ENCODE measurements around the gene PCDHA9. TPM values are rescaled to one million over a fixed set of nuclear protein-coding genes. Genes with fewer than 3 reads are reported as not detected.
A peak's percentile ranks its signal among the peaks of the same experiment; 100 is the strongest.

The PCDHA9 gene
- total RNA-seq, 1 donor from 2014 or later = 0.95 TPM

DNA sequence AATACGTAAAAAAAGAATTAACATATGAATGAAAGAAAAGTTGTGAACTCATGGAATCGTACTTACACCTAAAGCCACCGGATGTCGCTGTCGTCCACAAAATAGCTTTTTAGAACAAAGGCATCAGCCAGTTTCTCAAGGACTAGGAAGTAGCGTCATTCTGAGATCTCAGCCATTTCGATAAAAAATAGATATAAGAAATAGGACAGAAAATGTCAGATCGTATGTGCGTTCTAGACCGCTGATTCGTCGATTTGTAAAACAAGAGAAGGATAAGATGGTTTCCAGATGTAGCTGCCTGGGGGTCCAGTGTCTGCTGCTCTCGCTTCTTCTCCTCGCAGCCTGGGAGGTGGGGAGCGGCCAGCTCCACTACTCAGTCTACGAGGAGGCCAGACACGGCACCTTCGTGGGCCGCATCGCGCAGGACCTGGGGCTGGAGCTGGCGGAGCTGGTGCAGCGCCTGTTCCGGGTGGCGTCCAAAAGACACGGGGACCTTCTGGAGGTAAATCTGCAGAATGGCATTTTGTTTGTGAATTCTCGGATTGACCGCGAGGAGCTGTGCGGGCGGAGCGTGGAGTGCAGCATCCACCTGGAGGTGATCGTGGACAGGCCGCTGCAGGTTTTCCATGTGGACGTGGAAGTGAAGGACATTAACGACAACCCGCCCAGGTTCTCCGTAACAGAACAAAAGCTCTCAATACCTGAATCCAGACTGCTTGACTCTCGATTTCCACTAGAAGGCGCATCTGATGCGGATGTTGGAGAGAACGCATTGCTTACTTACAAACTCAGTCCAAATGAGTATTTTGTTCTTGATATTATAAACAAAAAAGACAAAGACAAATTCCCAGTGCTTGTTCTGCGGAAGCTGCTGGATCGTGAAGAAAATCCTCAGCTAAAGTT lies 7.8 kb downstream of the PCDHA9 start, which contains the start of gene PCDHA10:
TSS of gene PCDHA10 (plus strand) at position 126 of the 903 bp plus-strand sequence. CDS start at position 278, 152 bp downstream.
- Mint-ChIP-seq H3K27ac (ENCODE audit: unreplicated experiment) (peak within 1 kb of the TSS; percentile 79), H3K36me3 (ENCODE audit: low read depth, unreplicated experiment) (peaks cover 17% of the 10 kb centered on the region), H3K27me3 (ENCODE audit: low read depth, unreplicated experiment) (no peaks in the 10 kb centered on the region), H3K4me1 (ENCODE audit: low read depth, unreplicated experiment) (peaks cover 3% of the 10 kb centered on the region), H3K4me3 (ENCODE audit: unreplicated experiment) (peak within 1 kb of the TSS; percentile 88), H3K9me3 (ENCODE audit: unreplicated experiment) (peaks cover 6% of the 10 kb centered on the region)
- H3K9ac ChIP-seq (ENCODE audit: low read length) = no peak within 1 kb of the TSS
- TF ChIP-seq, protein P1, sequence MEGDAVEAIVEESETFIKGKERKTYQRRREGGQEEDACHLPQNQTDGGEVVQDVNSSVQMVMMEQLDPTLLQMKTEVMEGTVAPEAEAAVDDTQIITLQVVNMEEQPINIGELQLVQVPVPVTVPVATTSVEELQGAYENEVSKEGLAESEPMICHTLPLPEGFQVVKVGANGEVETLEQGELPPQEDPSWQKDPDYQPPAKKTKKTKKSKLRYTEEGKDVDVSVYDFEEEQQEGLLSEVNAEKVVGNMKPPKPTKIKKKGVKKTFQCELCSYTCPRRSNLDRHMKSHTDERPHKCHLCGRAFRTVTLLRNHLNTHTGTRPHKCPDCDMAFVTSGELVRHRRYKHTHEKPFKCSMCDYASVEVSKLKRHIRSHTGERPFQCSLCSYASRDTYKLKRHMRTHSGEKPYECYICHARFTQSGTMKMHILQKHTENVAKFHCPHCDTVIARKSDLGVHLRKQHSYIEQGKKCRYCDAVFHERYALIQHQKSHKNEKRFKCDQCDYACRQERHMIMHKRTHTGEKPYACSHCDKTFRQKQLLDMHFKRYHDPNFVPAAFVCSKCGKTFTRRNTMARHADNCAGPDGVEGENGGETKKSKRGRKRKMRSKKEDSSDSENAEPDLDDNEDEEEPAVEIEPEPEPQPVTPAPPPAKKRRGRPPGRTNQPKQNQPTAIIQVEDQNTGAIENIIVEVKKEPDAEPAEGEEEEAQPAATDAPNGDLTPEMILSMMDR (IDR thresholded peaks at IDR 0.05; ENCODE audit: insufficient read depth, low read depth, low read length) = no peak
- no peak for TF ChIP-seq EZH2 (IDR thresholded peaks at IDR 0.05; ENCODE audit: insufficient read depth, low read length)
- H3K4me3 ChIP-seq (ENCODE audit: insufficient read depth, low read depth, low read length) = no peak within 1 kb of the TSS
- no peaks in the 10 kb centered on the region for H3K36me3 ChIP-seq (ENCODE audit: insufficient read depth, low read length)
- no peaks in the 10 kb centered on the region for H3K79me2 ChIP-seq (ENCODE audit: insufficient read depth, low read length)
- no peaks in the 10 kb centered on the region for H3K4me1 ChIP-seq (ENCODE audit: insufficient read depth, low read length)
- FAIRE-seq (no peak), DNase-seq (ENCODE audit: low read depth) (no peak)
- no peak within 1 kb of the TSS for H3K4me2 ChIP-seq (ENCODE audit: low read length)
- no peaks in the 10 kb centered on the region for H4K20me1 ChIP-seq (ENCODE audit: insufficient read depth, low read length)
- peaks cover 19% of the 10 kb centered on the region for H3K9me3 ChIP-seq (ENCODE audit: insufficient read depth, low read depth, low read length)
- H3K27me3 ChIP-seq (ENCODE audit: insufficient read depth, low read length) = no peaks in the 10 kb centered on the region
- H3K27ac ChIP-seq (ENCODE audit: low read depth, low read length) = no peak within 1 kb of the TSS
- H2AFZ ChIP-seq (ENCODE audit: low read depth, low read length) = no peak within 1 kb of the TSS

DNA sequence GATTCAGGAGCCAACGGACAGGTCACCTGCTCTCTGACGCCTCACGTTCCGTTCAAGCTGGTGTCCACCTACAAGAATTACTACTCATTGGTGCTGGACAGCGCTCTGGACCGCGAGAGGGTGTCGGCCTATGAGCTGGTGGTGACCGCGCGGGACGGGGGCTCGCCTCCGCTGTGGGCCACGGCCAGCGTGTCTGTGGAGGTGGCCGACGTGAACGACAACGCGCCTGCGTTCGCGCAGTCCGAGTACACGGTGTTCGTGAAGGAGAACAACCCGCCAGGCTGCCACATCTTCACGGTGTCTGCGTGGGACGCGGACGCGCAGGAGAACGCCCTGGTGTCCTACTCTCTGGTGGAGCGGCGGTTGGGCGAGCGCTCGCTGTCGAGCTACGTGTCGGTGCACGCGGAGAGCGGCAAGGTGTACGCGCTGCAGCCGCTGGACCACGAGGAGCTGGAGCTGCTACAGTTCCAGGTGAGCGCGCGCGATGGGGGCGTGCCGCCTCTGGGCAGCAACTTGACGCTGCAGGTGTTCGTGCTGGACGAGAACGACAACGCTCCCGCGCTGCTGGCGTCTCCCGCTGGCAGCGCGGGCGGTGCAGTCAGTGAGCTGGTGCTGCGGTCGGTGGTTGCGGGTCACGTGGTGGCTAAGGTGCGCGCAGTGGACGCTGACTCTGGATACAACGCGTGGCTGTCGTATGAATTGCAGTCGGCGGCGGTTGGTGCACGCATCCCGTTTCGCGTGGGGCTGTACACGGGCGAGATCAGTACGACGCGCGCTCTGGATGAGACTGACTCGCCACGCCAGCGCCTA lies 9.2 kb downstream of the PCDHA9 start:
- Histone ChIP-seq H3K4me3 (ENCODE audit: insufficient read depth, low read depth, low read length) (no peak overlapping the region), H3K27me3 (ENCODE audit: insufficient read depth, low read length) (no peaks in the 10 kb centered on the region), H3K9ac (ENCODE audit: low read length) (no peak overlapping the region), H3K4me2 (ENCODE audit: low read length) (no peak overlapping the region), H4K20me1 (ENCODE audit: insufficient read depth, low read length) (no peaks in the 10 kb centered on the region), H3K27ac (ENCODE audit: low read depth, low read length) (no peak overlapping the region), H3K4me1 (ENCODE audit: insufficient read depth, low read length) (no peaks in the 10 kb centered on the region), H3K79me2 (ENCODE audit: insufficient read depth, low read length) (no peaks in the 10 kb centered on the region), H3K36me3 (ENCODE audit: insufficient read depth, low read length) (no peaks in the 10 kb centered on the region), H2AFZ (ENCODE audit: low read depth, low read length) (no peak overlapping the region), H3K9me3 (ENCODE audit: insufficient read depth, low read depth, low read length) (peaks cover 29% of the 10 kb centered on the region)
- no peak overlapping the region for H3K27ac Mint-ChIP-seq (ENCODE audit: unreplicated experiment)
- no peak for TF ChIP-seq EZH2 (IDR thresholded peaks at IDR 0.05; ENCODE audit: insufficient read depth, low read length)
- TF ChIP-seq, protein P1 (IDR thresholded peaks at IDR 0.05; ENCODE audit: insufficient read depth, low read depth, low read length) = no peak
- no peak for DNase-seq (ENCODE audit: low read depth)
- peaks cover 31% of the 10 kb centered on the region for H3K36me3 Mint-ChIP-seq (ENCODE audit: low read depth, unreplicated experiment)
- H3K4me3 Mint-ChIP-seq (ENCODE audit: unreplicated experiment) = peak overlapping the region; percentile 88
- H3K9me3 Mint-ChIP-seq (ENCODE audit: unreplicated experiment) = peaks cover 17% of the 10 kb centered on the region
- H3K27me3 Mint-ChIP-seq (ENCODE audit: low read depth, unreplicated experiment) = no peaks in the 10 kb centered on the region
- no peak for FAIRE-seq
- peaks cover 3% of the 10 kb centered on the region for H3K4me1 Mint-ChIP-seq (ENCODE audit: low read depth, unreplicated experiment)
